ENCODE measurements around the gene KRTAP6-3. TPM values are rescaled to one million over a fixed set of nuclear protein-coding genes. Genes with fewer than 3 reads are reported as not detected.

Gene KRTAP6-3
- total and polyA plus RNA-seq, 9 of the 15 experiments (the other 6 are each of a cell fraction or from before 2014, with no cell fraction given): 0.23 TPM; not detected in 8

- TF ChIP-seq RAD51 (IDR thresholded peaks at IDR 0.05; ENCODE audit: borderline replicate concordance, low read depth): no peak
- TF ChIP-seq SMC3 (conservative IDR thresholded peaks at IDR 0.05; ENCODE audit: insufficient read depth, low read depth, low read length): no peak
- TF ChIP-seq MTA2 (IDR thresholded peaks at IDR 0.05; ENCODE audit: low read depth): no peak
- TF ChIP-seq ZBTB1 (CRISPR knock-in tag; IDR thresholded peaks at IDR 0.05; ENCODE audit: borderline replicate concordance, low read depth): no peak
- no peak for TF ChIP-seq FOXP1 (CRISPR knock-in tag; IDR thresholded peaks at IDR 0.05)
- TF ChIP-seq KDM5B (IDR thresholded peaks at IDR 0.05; ENCODE audit: insufficient replicate concordance, low read depth, low read length): no peak
- TF ChIP-seq, protein P1, sequence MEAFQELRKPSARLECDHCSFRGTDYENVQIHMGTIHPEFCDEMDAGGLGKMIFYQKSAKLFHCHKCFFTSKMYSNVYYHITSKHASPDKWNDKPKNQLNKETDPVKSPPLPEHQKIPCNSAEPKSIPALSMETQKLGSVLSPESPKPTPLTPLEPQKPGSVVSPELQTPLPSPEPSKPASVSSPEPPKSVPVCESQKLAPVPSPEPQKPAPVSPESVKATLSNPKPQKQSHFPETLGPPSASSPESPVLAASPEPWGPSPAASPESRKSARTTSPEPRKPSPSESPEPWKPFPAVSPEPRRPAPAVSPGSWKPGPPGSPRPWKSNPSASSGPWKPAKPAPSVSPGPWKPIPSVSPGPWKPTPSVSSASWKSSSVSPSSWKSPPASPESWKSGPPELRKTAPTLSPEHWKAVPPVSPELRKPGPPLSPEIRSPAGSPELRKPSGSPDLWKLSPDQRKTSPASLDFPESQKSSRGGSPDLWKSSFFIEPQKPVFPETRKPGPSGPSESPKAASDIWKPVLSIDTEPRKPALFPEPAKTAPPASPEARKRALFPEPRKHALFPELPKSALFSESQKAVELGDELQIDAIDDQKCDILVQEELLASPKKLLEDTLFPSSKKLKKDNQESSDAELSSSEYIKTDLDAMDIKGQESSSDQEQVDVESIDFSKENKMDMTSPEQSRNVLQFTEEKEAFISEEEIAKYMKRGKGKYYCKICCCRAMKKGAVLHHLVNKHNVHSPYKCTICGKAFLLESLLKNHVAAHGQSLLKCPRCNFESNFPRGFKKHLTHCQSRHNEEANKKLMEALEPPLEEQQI (IDR thresholded peaks at IDR 0.05): no peak
- TF ChIP-seq, protein P2, sequence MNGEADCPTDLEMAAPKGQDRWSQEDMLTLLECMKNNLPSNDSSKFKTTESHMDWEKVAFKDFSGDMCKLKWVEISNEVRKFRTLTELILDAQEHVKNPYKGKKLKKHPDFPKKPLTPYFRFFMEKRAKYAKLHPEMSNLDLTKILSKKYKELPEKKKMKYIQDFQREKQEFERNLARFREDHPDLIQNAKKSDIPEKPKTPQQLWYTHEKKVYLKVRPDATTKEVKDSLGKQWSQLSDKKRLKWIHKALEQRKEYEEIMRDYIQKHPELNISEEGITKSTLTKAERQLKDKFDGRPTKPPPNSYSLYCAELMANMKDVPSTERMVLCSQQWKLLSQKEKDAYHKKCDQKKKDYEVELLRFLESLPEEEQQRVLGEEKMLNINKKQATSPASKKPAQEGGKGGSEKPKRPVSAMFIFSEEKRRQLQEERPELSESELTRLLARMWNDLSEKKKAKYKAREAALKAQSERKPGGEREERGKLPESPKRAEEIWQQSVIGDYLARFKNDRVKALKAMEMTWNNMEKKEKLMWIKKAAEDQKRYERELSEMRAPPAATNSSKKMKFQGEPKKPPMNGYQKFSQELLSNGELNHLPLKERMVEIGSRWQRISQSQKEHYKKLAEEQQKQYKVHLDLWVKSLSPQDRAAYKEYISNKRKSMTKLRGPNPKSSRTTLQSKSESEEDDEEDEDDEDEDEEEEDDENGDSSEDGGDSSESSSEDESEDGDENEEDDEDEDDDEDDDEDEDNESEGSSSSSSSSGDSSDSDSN (IDR thresholded peaks at IDR 0.05; ENCODE audit: borderline replicate concordance in 1 of 2, low read depth in 2 of 2, low read length in 2 of 2): no peak
- TF ChIP-seq LEF1 (IDR thresholded peaks at IDR 0.05): no peak
- TF ChIP-seq EWSR1 (IDR thresholded peaks at IDR 0.05; ENCODE audit: borderline replicate concordance, low read depth, partially characterized antibody): no peak
- no peak for TF ChIP-seq NFE2 (IDR thresholded peaks at IDR 0.05; ENCODE audit: low read depth)
- TF ChIP-seq ZNF121 (CRISPR knock-in tag; conservative IDR thresholded peaks at IDR 0.05): no peak
- no peak for TF ChIP-seq TGIF2 (CRISPR knock-in tag; IDR thresholded peaks at IDR 0.05)
- TF ChIP-seq ZNF766 (CRISPR knock-in tag; conservative IDR thresholded peaks at IDR 0.05): no peak
- TF ChIP-seq THRB (CRISPR knock-in tag; conservative IDR thresholded peaks at IDR 0.05): no peak
These were observed 12.9 kb upstream of the KRTAP6-3 start (continued) for GRCh38 chr21:30579346-30579745.
